Hepatocyte (in vitro differentiated cells): Measurements from ENCODE around the gene POMP. TPM values are rescaled to one million over a fixed set of nuclear protein-coding genes. Genes with fewer than 3 reads are reported as not detected.

Experiments used
- DNase-seq: peaks from one replicate; pipeline ENCODE4 v3.0.0-alpha.2; 2016; ENCODE audit warnings: low spot score
- H2AFZ ChIP-seq: fragments of 200-600 bp; sonication (generic); 2 replicates; pipeline ENCODE4 v1.6.0; 2016; ENCODE audit warnings: antibody characterized with exemption, mild to moderate bottlenecking
- H3K27ac ChIP-seq: fragments of 200-600 bp; sonication (generic); 2 replicates; pipeline ENCODE4 v1.5.1; 2016; ENCODE audit warnings: mild to moderate bottlenecking
- H3K27me3 ChIP-seq: fragments of 200-600 bp; sonication (generic); 2 replicates; pipeline ENCODE4 v1.6.1; 2016
- H3K36me3 ChIP-seq: fragments of 200-600 bp; sonication (generic); replicated peaks from 2 replicates; pipeline ENCODE4 v1.5.1; 2016; ENCODE audit warnings: low read depth; ENCODE audit not compliant: insufficient read depth
- H3K4me1 ChIP-seq: fragments of 200-600 bp; sonication (generic); 2 replicates; pipeline ENCODE4 v1.5.1; 2016; ENCODE audit warnings: mild to moderate bottlenecking, moderate library complexity; ENCODE audit not compliant: insufficient read depth
- H3K4me2 ChIP-seq: fragments of 200-600 bp; sonication (generic); 2 replicates; pipeline ENCODE4 v1.6.0; 2016
- H3K4me3 ChIP-seq: fragments of 200-600 bp; sonication (generic); 2 replicates; pipeline ENCODE4 v1.5.1; 2016; ENCODE audit warnings: mild to moderate bottlenecking
- H3K79me2 ChIP-seq: fragments of 200-600 bp; sonication (generic); 2 replicates; pipeline ENCODE4 v1.6.0; 2017; ENCODE audit warnings: mild to moderate bottlenecking
- H3K9me2 ChIP-seq: fragments of 200-600 bp; sonication (generic); replicated peaks from 2 replicates; pipeline ENCODE4 v1.6.0; 2017; ENCODE audit warnings: mild to moderate bottlenecking; ENCODE audit not compliant: insufficient read depth
- H3K9me3 ChIP-seq: fragments of 200-600 bp; sonication (generic); 2 replicates; pipeline ENCODE4 v1.5.1; 2016; ENCODE audit warnings: low read depth, mild to moderate bottlenecking
- H4K20me1 ChIP-seq: fragments of 200-600 bp; sonication (generic); 2 replicates; pipeline ENCODE4 v1.6.0; 2016; ENCODE audit warnings: mild to moderate bottlenecking; ENCODE audit not compliant: insufficient read depth, poor library complexity, severe bottlenecking
- EZH2 ChIP-seq: fragments of 200-600 bp; sonication (generic); IDR thresholded peaks from 2 replicates; pipeline ENCODE4 v1.6.1; 2016; ENCODE audit warnings: antibody characterized with exemption, mild to moderate bottlenecking, borderline replicate concordance
- EZH2phosphoT487 ChIP-seq: fragments of 200-600 bp; sonication (generic); IDR thresholded peaks from one replicate; pipeline ENCODE4 v1.6.1; 2018; ENCODE audit warnings: antibody characterized with exemption, mild to moderate bottlenecking, low read depth, moderate library complexity; ENCODE audit not compliant: unreplicated experiment, severe bottlenecking
- WGBS: methylation state at CpG from one replicate; pipeline ENCODE4 v1.1.6; 2016; ENCODE audit warnings: low lambda C conversion rate; ENCODE audit errors: missing lambda C conversion rate; 5-methylcytosine and 5-hydroxymethylcytosine counted together
- polyA plus RNA-seq: library from polyadenylated mRNA; unstranded; fragments of >200 nt; fragmentation: Nextera tagmentation; extraction: Ambion mirVana; gene quantifications from 2 replicates; pipeline ENCODE4 v1.2.1, GENCODE V29; 2016
- total RNA-seq: library from RNA; depleted of rRNA; stranded (reverse); fragments of >200 nt; gene quantifications from 2 replicates; pipeline ENCODE4 v1.2.3, GENCODE V29; 2014
- TF ChIP-seq, protein P1 (sequence below): fragments of 200-600 bp; sonication (generic); IDR thresholded peaks from 2 replicates; pipeline ENCODE4 v1.5.1; 2016; ENCODE audit warnings: antibody characterized with exemption, mild to moderate bottlenecking; ENCODE audit not compliant: poor library complexity

POMP gene, protein sequence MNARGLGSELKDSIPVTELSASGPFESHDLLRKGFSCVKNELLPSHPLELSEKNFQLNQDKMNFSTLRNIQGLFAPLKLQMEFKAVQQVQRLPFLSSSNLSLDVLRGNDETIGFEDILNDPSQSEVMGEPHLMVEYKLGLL
- total RNA-seq (88.1 and 96.6 TPM in 2 replicates), polyA plus RNA-seq (198 and 203 TPM in 2 replicates)

DNA sequence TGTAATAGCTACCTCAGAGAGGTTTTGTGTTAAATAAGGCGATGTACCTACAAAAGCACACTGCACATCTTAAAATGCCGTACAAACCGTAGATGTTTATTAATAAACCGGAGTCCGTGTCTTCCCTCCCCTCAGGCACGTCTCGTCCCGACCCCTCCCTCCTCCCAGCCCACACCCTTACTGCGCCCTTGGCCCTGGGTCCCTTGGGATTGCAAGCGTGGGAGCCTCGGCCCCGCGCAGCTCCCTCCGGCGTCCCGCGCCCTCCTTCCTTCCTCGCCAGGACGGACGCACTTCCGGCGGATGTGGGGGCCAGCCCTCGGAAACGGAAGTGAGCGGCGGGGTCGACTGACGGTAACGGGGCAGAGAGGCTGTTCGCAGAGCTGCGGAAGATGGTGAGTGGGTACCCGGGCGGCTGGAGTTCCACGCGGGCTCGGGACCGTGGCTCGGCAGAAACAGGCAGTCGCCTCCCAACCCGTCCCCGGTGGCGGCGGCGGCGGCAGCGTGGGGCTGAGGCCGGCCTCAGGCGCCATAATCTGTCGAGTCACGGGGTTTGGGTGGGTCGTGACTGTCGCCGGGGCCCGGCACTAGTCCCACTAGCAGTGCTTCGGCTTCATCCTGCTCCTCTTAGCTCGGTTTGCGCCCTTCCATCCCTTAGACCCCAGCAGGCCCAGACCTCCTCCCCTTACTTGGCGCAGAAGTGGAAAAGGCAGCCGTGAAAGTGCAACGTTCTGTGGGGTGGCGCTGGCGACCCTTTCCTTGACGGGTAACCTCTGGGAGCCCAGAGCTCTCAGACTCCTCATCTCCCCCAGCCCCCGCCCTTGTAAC, at the start of gene POMP:
TSS of gene POMP (plus strand) at position 335 of the 825 bp plus-strand sequence. CDS start at position 390, 55 bp downstream.
- 2% methylated on average over 55 of the region's 64 CpGs for WGBS
- H3K4me1 ChIP-seq: peaks cover 16% of the 10 kb centered on the region
- H3K4me3 ChIP-seq: peak within 1 kb of the TSS; percentile 53
- peak within 1 kb of the TSS; percentile 53 for H2AFZ ChIP-seq
- H3K27me3 ChIP-seq: no peaks in the 10 kb centered on the region
- no peaks in the 10 kb centered on the region for H3K9me2 ChIP-seq
- peak; percentile 94 for DNase-seq
- peaks cover 72% of the 10 kb centered on the region for H3K79me2 ChIP-seq
- no peaks in the 10 kb centered on the region for H3K36me3 ChIP-seq
- peak within 1 kb of the TSS; percentile 88 for H3K27ac ChIP-seq
- peak within 1 kb of the TSS; percentile 78 for H3K4me2 ChIP-seq
- no peaks in the 10 kb centered on the region for H3K9me3 ChIP-seq
- peaks cover 11% of the 10 kb centered on the region for H4K20me1 ChIP-seq
- TF ChIP-seq EZH2 (no peak), EZH2phosphoT487 (no peak)
- TF ChIP-seq, protein P1, sequence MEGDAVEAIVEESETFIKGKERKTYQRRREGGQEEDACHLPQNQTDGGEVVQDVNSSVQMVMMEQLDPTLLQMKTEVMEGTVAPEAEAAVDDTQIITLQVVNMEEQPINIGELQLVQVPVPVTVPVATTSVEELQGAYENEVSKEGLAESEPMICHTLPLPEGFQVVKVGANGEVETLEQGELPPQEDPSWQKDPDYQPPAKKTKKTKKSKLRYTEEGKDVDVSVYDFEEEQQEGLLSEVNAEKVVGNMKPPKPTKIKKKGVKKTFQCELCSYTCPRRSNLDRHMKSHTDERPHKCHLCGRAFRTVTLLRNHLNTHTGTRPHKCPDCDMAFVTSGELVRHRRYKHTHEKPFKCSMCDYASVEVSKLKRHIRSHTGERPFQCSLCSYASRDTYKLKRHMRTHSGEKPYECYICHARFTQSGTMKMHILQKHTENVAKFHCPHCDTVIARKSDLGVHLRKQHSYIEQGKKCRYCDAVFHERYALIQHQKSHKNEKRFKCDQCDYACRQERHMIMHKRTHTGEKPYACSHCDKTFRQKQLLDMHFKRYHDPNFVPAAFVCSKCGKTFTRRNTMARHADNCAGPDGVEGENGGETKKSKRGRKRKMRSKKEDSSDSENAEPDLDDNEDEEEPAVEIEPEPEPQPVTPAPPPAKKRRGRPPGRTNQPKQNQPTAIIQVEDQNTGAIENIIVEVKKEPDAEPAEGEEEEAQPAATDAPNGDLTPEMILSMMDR: no peak

DNA sequence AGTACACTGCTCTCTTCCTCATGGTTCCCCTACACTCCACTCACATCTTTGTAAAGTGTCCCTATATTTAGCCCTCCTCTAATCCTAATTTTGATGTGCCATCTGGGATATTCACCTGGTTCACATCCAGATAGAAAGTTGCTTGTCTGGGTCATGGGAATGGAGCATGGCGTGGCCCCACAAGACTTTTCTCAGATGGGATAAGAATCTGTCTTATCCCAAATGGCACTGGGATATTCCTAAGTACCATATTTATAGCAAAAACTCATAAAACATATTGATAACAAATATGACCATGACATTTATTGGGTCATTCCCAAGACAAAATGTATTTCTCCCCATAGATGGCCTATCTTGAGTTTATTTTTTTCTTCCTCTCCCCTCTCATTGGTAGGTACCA, 49.5 kb upstream of the POMP start:
- Histone ChIP-seq H4K20me1 (no peaks in the 10 kb centered on the region), H3K9me2 (no peaks in the 10 kb centered on the region), H3K4me1 (no peaks in the 10 kb centered on the region), H3K9me3 (no peaks in the 10 kb centered on the region), H3K27ac (no peak overlapping the region), H3K4me3 (no peak overlapping the region), H3K27me3 (no peaks in the 10 kb centered on the region), H3K4me2 (no peak overlapping the region), H3K36me3 (no peaks in the 10 kb centered on the region), H3K79me2 (no peaks in the 10 kb centered on the region), H2AFZ (no peak overlapping the region)
- whole genome bisulfite sequencing: 57% methylated on average over 1 of the region's 1 CpG
- no peak for DNase-seq
- TF ChIP-seq, protein P1: no peak
- no peak for TF ChIP-seq EZH2phosphoT487

DNA sequence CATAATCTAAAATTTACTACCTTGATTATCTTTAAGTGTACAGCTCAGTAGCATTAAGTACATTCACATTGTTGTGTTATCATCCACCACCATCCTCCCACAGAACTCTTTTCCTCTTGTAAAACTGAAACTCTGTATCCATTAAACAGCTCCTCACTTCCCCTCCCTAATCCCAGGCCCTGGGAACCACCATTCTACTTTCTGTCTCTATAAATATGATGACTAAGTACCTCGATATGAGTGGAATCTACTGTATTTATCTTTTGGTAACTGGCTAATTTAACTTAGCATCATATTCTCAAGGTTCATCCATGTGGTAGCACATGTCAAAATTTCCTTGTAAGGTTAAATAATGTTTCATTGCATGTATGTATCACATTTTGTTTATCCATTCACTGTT, 49.0 kb upstream of the POMP start:
- H3K9me2 ChIP-seq: no peaks in the 10 kb centered on the region
- no peaks in the 10 kb centered on the region for H3K79me2 ChIP-seq
- no peak for TF ChIP-seq EZH2
- TF ChIP-seq, protein P1: no peak
- no peak for TF ChIP-seq EZH2phosphoT487
- no peak for DNase-seq
- no peak overlapping the region for H3K4me2 ChIP-seq
- no peaks in the 10 kb centered on the region for H4K20me1 ChIP-seq
- H3K36me3 ChIP-seq: no peaks in the 10 kb centered on the region
- WGBS: 41% methylated on average over 1 of the region's 1 CpG
- no peak overlapping the region for H3K4me3 ChIP-seq
- H3K27me3 ChIP-seq: no peaks in the 10 kb centered on the region
- H3K4me1 ChIP-seq: no peaks in the 10 kb centered on the region
- no peak overlapping the region for H3K27ac ChIP-seq
- no peak overlapping the region for H2AFZ ChIP-seq
- no peaks in the 10 kb centered on the region for H3K9me3 ChIP-seq
